ENCODE measurements around the gene BAHCC1. TPM values are rescaled to one million over a fixed set of nuclear protein-coding genes. Genes with fewer than 3 reads are reported as not detected.
A peak's percentile ranks its signal among the peaks of the same experiment; 100 is the strongest.

Gene BAHCC1
- total and polyA plus RNA-seq, 2 of the 8 experiments (the other 6 are each of a cell fraction or from before 2014, with no cell fraction given) = 0.26 to 0.58 TPM

- 2% methylated on average over 26 of the region's 49 CpGs; no CpG with 5 or more reads in 1 of the 2 experiments for WGBS, 2 experiments (ENCODE audit: extremely low coverage in 1 of 2, insufficient coverage in 1 of 2, insufficient read length in 1 of 2, insufficient replicate concordance in 2 of 2, low coverage in 1 of 2, low lambda C conversion rate in 2 of 2, missing lambda C conversion rate in 1 of 2)
- H2AFZ ChIP-seq (ENCODE audit: low read length) = no peak overlapping the region
- H3K36me3 ChIP-seq (ENCODE audit: control insufficient read depth in 2 of 4, insufficient read depth in 4 of 4, low read length in 3 of 4) = no peaks in the 10 kb centered on the region; a peak in 1 of 8 replicates
- no peaks in the 10 kb centered on the region for H3K79me1 ChIP-seq (ENCODE audit: low read depth, low read length)
- H4K20me1 ChIP-seq (replicated peaks in 1 of 2; ENCODE audit: control insufficient read depth in 1 of 2, insufficient read depth in 2 of 2, low read length in 2 of 2) = peaks cover 0 to 1% of the 10 kb centered on the region in 2 experiments
- no peak overlapping the region for H2BK15ac ChIP-seq (ENCODE audit: low read length)
- POLR2A ChIA-PET (ENCODE audit: partially characterized antibody) = interaction anchor here (0.6 to 2.5 kb wide), 17 partner anchors 8 to 251 kb away, joined by 3 to 21 read pairs (median 4); partner anchors contain the start of genes ACTG1, FAAP100, NDUFAF8 and TEPSIN
- no peak overlapping the region for H3K14ac ChIP-seq (ENCODE audit: insufficient read length)
- no peak overlapping the region for H4K91ac ChIP-seq (replicated peaks; ENCODE audit: insufficient read length, low read length)
- H3K27ac ChIP-seq (ENCODE audit: low read depth, low read length) = no peak overlapping the region
- H3K18ac ChIP-seq (ENCODE audit: extremely low read depth, low read length) = no peak overlapping the region; the same call in 1 of the 2 replicates
- peaks cover 10 to 42% (median 30%) of the 10 kb centered on the region in 4 experiments for H3K4me1 ChIP-seq (replicated peaks in 1 of 4; ENCODE audit: control insufficient read depth in 3 of 4, insufficient read depth in 4 of 4, low read length in 3 of 4)
- H3K27me3 ChIP-seq (replicated peaks in 1 of 4; ENCODE audit: control insufficient read depth in 3 of 4, extremely low read depth in 1 of 4, insufficient read depth in 3 of 4, low read length in 3 of 4) = peaks cover 34 to 62% (median 53%) of the 10 kb centered on the region in 4 experiments
- peaks cover 33% of the 10 kb centered on the region for H3K23me2 ChIP-seq (ENCODE audit: low read depth, low read length)
- H2BK120ac ChIP-seq (replicated peaks; ENCODE audit: low read depth, low read length) = no peak overlapping the region
- peak overlapping the region in 3 of 4 experiments; percentile 35 to 78 (median 75); a peak in 5 of 7 replicates for H3K9ac ChIP-seq (replicated peaks in 1 of 4; ENCODE audit: extremely low read depth in 1 of 4, low read depth in 3 of 4, low read length in 3 of 4)
- peak overlapping the region; percentile 37 to 65 (median 47) for H3K4me3 ChIP-seq (ENCODE audit: extremely low read depth in 1 of 4, insufficient read depth in 2 of 4, low read depth in 3 of 4, low read length in 4 of 4)
- FAIRE-seq = no peak
- CTCF ChIA-PET (ENCODE audit: partially characterized antibody) = interaction anchor here (0.8 to 2.9 kb wide), 18 partner anchors 10 to 139 kb away, joined by 3 to 15 read pairs (median 3); partner anchors contain the start of gene SLC38A10
- H3K23ac ChIP-seq (ENCODE audit: insufficient read length) = no peak overlapping the region
- no peak overlapping the region for H2AK5ac ChIP-seq (ENCODE audit: low read depth, low read length)
- no peaks in the 10 kb centered on the region for H3K79me2 ChIP-seq (ENCODE audit: control insufficient read depth in 1 of 2, insufficient read depth in 2 of 2, low read length in 2 of 2)
- no peaks in the 10 kb centered on the region for H3K9me3 ChIP-seq (ENCODE audit: insufficient read depth in 2 of 2, low read depth in 1 of 2, low read length in 1 of 2)
- H2BK20ac ChIP-seq (ENCODE audit: low read length) = no peak overlapping the region
- H2BK12ac ChIP-seq (ENCODE audit: low read depth, low read length) = 0 out of 2 replicates have a peak overlapping the region, but pooled peaks have one; percentile 50
- H2BK5ac ChIP-seq (ENCODE audit: low read depth, low read length) = no peak overlapping the region
- no peak overlapping the region for H3K56ac ChIP-seq (replicated peaks; ENCODE audit: insufficient read length, low read depth, low read length)
- no peak overlapping the region for H3K4ac ChIP-seq (replicated peaks; ENCODE audit: insufficient read length, low read depth, low read length)
- no peak overlapping the region for H4K5ac ChIP-seq (ENCODE audit: insufficient read length, low read depth, low read length)
- peak overlapping the region; percentile 93; the same call in 1 of the 2 replicates for H4K8ac ChIP-seq (ENCODE audit: extremely low read depth, insufficient read depth, low read length)
- H3K4me2 ChIP-seq (ENCODE audit: insufficient read depth in 1 of 2, low read depth in 2 of 2, low read length in 2 of 2) = peak overlapping the region; percentile 76 to 92
- peak in 1 of 2 experiments; percentile 84 for DNase-seq (ENCODE audit: low read depth in 1 of 2, low spot score in 2 of 2)
- TF ChIP-seq TCF12 (IDR thresholded peaks at IDR 0.05; ENCODE audit: low read depth, low read length) (no peak), SRF (IDR thresholded peaks at IDR 0.05; ENCODE audit: low read depth, low read length) (no peak), SP4 (IDR thresholded peaks at IDR 0.05; ENCODE audit: low read length) (peak; percentile 56; the same call in 1 of the 2 replicates), RAD21 (IDR thresholded peaks at IDR 0.05 in 1 of 2, conservative IDR thresholded peaks at IDR 0.05 in 1 of 2; ENCODE audit: low read depth in 2 of 2, low read length in 2 of 2) (peak in 1 of 2 experiments; percentile 35; a peak in 2 of 4 replicates), ATF3 (IDR thresholded peaks at IDR 0.05; ENCODE audit: insufficient read depth, low read depth, low read length) (no peak), TAF7 (optimal IDR thresholded peaks at IDR 0.05; ENCODE audit: borderline replicate concordance, low read depth, low read length) (no peak), CTCF (IDR thresholded peaks at IDR 0.05; ENCODE audit: control extremely low read depth in 1 of 3, insufficient read depth in 1 of 3, low read depth in 1 of 3, low read length in 3 of 3) (peak; percentile 29 to 52 (median 39))
Observed at GRCh38 chr17:81397314-81398175, 2.3 kb downstream of the BAHCC1 start.

Data from H1 (cell line).